Activated CD4-positive, alpha-beta T cell treated with anti-CD3 and anti-CD28 coated beads, Interleukin-2, amount 50 U/mL, for 1 hour (primary cell): ENCODE data around the gene CHRNA3.
A peak's percentile ranks its signal among the peaks of the same experiment; 100 is the strongest.
"Not testable (repeated sequence)": the region's sequence is repeated elsewhere in the genome, so short reads cannot be mapped to it uniquely, and the experiment has no call there.

Experiments
- DNase-seq: peaks from one replicate; pipeline ENCODE4 v3.0.0-alpha.2; 2020

CHRNA3 gene

GRCh38 chr15:78616506-78616905 lies 4.3 kb downstream of the CHRNA3 start:
- DNase-seq = no peak

DNA sequence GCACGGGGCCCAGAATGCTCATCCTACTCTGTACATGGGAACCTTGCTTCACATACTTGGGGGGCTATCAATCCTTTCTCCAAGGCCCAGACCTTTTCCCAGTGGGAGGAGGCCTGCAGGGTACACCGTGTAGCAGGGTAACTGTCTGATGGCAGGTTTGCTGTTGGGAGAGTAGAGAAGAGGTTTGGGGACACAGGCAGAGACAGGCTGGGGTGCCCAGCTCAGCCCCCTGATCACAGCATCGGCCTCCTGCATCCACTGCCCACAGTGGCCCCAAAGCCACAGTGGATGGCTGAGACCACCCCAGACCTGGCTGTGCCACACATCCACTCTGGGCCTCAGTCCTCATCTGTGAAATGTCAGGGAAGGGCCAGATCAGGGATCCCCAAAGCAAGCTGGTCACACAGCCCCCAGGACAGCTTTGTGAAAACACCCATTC lies 5.6 kb downstream of the CHRNA3 start:
- no peak for DNase-seq

GRCh38 chr15:78614021-78614420 lies 6.8 kb downstream of the CHRNA3 start:
- DNase-seq = no peak

DNA sequence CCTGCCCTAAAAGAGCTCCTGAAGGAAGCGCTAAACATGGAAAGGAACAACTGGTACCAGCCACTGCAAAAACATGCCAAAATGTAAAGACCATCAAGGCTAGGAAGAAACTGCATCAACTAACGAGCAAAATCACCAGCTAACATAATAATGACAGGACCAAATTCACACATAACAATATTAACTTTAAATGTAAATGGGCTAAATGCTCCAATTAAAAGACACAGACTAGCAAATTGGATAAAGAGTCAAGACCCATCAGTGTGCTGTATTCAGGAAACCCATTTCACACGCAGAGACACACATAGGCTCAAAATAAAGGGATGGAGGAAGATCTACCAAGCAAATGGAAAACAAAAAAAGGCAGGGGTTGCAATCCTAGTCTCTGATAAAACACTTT lies 11.2 kb downstream of the CHRNA3 start:
- DNase-seq = not testable (repeated sequence)

DNA sequence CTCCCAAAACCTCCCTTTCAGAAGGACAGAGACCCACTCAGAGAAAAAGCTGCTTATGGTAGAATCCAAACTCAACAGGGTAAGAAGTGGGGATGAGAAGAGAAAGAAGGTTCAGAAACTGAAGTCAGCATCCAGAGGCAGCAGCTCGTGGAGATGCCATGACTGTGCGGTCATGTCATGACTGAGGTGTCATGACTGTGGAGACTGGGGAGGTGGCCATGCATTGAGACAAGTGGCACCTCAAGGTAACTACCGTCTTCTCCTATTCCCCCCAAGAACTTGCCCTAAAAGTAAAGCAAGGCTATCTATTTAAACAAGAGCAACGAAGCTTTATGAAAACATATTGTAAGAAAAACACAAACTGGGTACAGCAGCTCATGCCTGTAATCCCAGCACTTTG lies 15.1 kb downstream of the CHRNA3 start:
- DNase-seq = no peak

- no peak for DNase-seq
Observed at GRCh38 chr15:78605201-78605600, 15.6 kb downstream of the CHRNA3 start.

- no peak for DNase-seq
Observed at GRCh38 chr15:78604420-78604819, 16.4 kb downstream of the CHRNA3 start.

DNA sequence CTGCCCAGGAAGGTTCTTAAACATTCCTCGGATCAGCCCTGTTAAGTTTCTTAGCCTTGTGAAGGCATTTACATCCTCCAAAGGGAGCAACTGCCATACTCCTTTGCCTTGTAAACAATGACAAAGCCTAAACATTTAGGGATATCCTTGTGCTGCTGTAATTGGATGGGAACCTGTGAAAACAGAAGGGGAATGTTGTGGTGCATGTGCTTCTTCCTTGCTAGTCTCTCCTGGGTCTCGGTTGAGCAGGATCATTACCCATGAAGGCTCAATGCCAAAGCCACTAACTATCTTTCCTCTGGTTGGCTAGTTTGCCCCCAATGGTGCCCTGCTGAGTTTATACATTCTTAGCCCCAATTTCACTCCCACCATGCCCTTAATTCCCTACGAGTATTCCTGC lies 17.3 kb downstream of the CHRNA3 start:
- DNase-seq = no peak

GRCh38 chr15:78599189-78599588 lies 21.6 kb downstream of the CHRNA3 start:
- DNase-seq = no peak

DNA sequence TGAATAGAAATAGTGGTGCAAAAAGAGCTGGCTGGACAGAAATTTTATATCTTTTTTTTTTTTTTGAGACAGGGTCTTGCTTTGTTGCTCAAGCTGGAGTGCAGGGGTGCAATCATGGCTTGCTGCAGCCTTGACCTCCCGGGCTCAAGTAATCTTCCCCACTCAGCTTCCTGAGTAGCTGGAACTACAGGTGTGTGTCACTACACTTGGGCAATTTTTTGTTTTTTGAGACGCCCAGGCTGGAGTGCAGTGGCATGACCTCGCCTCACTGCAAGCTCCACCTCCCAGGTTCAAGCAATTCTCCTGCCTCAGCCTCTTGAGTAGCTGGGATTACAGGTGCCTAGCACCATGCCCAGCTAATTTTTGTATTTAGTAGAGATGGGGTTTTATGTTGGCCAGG lies 22.4 kb downstream of the CHRNA3 start:
- no peak for DNase-seq

DNA sequence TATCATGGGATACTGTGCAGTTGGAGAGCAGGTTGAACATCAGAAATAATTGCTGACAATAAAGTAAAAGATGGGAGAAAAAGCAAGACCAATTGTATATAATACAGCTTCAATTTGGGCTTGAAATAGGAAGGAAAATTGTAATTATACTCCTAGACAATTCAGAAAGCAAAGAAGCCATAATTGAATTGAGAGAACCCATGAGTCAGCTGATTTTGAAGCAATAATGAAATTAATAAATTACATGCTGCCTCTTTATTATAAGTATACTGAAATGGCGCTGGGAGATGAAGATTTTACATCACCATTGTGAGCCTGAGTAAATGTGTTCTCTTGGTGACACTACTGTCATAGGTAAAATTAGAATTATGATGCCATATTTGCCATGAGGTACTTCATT lies 23.2 kb downstream of the CHRNA3 start:
- DNase-seq = no peak

GRCh38 chr15:78574944-78575343 lies 45.9 kb downstream of the CHRNA3 start:
- DNase-seq = no peak

- DNase-seq = no peak
Observed at GRCh38 chr15:78573416-78573815, 47.4 kb downstream of the CHRNA3 start.

DNA sequence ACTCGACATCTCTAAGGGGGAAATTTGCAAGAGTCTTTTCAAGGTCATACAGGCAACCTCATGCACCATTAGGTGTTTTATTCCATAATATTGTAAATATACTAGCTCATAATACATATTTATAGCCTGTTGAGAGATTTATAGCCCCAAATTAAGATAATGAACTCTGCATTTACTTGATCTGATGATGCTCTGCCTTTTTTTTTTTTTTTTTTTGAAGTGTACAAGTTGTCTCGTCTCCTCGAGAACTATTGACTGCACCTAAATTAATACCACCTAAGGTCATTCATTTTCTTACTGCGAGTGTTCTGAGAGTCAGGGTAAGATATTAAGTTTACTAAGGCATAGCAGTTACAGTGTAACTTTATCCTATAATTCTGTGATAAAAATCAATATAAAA lies 49.4 kb downstream of the CHRNA3 start:
- no peak for DNase-seq

DNA sequence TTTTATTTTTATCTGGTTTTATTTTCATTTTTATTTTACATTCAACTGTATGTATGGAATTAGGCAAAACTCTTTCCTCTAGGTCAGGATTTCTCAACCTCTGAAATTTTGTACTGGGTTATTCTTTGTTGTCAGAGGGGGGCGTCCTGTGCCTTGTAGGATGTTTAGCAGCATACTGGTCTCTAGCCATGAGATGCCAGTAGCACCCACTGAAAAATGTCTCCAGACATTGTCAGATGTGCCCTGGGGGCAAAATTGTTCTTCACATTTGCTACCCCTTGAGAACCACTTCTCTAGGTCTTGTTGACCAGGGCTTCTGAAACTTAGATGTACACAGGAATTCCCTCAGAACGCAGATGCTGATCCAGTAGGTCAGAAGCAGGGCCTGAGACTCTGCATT lies 50.1 kb downstream of the CHRNA3 start:
- DNase-seq = no peak

GRCh38 chr15:78567531-78567930 lies 53.3 kb downstream of the CHRNA3 start:
- no peak for DNase-seq

- no peak for DNase-seq
Observed at GRCh38 chr15:78565951-78566774, 54.6 kb downstream of the CHRNA3 start.

DNA sequence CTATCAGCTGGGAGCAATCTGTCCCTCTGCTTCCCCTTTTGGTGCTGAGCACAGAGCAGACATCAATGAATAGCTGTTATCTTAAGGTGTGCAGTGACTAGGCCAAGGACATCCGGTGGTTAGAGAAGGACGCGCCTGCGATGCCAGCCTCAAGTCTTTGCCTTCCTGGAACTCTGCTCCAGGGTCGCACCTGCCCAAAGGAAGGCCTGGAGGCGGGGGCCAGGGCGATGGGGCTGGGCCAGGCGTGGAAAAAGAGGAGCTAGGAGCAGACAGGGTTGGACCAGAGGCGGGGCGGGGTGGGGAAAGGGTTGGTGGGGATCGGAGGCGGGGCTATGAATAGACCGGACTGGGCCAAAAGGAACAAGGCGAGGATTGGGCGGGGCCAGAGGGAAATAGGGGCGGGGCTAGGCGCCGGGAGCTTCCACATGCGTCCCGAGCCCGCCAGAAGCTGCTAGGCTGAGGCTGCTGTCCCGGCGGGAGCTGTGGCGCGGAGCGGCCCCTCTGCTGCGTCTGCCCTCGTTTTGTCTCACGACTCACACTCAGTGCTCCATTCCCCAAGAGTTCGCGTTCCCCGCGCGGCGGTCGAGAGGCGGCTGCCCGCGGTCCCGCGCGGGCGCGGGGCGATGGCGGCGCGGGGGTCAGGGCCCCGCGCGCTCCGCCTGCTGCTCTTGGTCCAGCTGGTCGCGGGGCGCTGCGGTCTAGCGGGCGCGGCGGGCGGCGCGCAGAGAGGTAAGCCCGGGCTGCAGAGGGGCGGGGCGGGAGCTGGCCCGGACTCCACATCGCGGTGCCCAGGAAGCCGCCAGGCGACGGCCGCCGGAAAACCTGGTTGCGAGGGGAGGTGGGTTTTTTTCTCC lies 55.5 kb downstream of the CHRNA3 start, which contains the start of gene CHRNA5:
Gene CHRNA5, plus strand, starts transcription at position 424 of the 854 bp plus-strand sequence. Its CDS starts 200 bp downstream, at position 624.
- DNase-seq = peak; percentile 41

DNA sequence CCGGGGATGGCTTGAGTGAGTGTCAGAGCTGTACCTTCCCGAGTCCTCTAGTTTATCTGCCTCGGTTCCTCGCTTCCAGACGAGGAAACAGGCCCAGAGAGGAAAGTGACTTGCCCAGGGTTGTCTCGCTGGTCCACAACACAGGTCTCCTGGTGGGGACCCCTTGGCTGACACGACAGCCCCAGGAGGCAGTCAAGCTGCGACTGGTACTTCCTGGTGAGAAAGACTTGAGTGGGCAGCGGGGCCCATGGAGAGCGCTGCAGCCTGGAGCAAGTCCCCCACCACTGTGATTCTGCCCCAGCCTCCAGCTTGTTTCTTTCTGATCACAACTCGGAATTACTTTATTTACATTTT lies 56.1 kb downstream of the CHRNA3 start:
- no peak for DNase-seq

GRCh38 chr15:78563092-78563491 lies 57.7 kb downstream of the CHRNA3 start:
- DNase-seq = no peak

- no peak for DNase-seq
Observed at GRCh38 chr15:78561490-78561889, 59.3 kb downstream of the CHRNA3 start.

GRCh38 chr15:78560201-78560600 lies 60.6 kb downstream of the CHRNA3 start:
- not testable (repeated sequence) for DNase-seq

- no peak for DNase-seq
Observed at GRCh38 chr15:78552597-78552996, 68.2 kb downstream of the CHRNA3 start.

GRCh38 chr15:78551902-78552301 lies 68.9 kb downstream of the CHRNA3 start:
- DNase-seq = no peak
